ENCODE data around the gene EPS15. TPM values are rescaled to one million over a fixed set of nuclear protein-coding genes. Genes with fewer than 3 reads are reported as not detected.

EPS15 gene
- total and polyA plus RNA-seq, 2 donors from 2014 or later = 17.5 to 91.3 TPM

GRCh38 chr1:51423073-51423821 is 95.8 kb downstream of the EPS15 start:
- H3K27ac ChIP-seq (ENCODE audit: low read depth in 2 of 2, low read length in 2 of 2) = no peak overlapping the region
- no peaks in the 10 kb centered on the region for H3K9me3 ChIP-seq (ENCODE audit: control insufficient read depth in 2 of 3, insufficient read depth in 1 of 3, low read length in 3 of 3)
- H3K9ac ChIP-seq (ENCODE audit: low read length in 3 of 3) = no peak overlapping the region
- no peaks in the 10 kb centered on the region for H3K27me3 ChIP-seq (ENCODE audit: control insufficient read depth, insufficient read depth, low read length)
- peaks cover 0 to 9% (median 0%) of the 10 kb centered on the region in 3 donors for H3K36me3 ChIP-seq (ENCODE audit: control insufficient read depth in 2 of 3, insufficient read depth in 3 of 3, low read length in 3 of 3)
- intact Hi-C loops (cut with DNase I) = no loop called here
- no peaks in the 10 kb centered on the region for H3K4me1 ChIP-seq (ENCODE audit: control insufficient read depth in 2 of 3, insufficient read depth in 2 of 3, low read depth in 1 of 3, low read length in 3 of 3)
- no peak for FAIRE-seq
- peak in 2 of 5 donors; percentile 4 to 32 for DNase-seq
- no peak for TF ChIP-seq CTCF (IDR thresholded peaks at IDR 0.05; ENCODE audit: borderline replicate concordance, extremely low read depth, insufficient read depth)
- H3K4me3 ChIP-seq (ENCODE audit: low read length in 3 of 3) = no peak overlapping the region

GRCh38 chr1:51422367-51423072 is 96.5 kb downstream of the EPS15 start:
- intact Hi-C loops (cut with DNase I) = no loop called here
- Histone ChIP-seq H3K36me3 (ENCODE audit: control insufficient read depth in 2 of 3, insufficient read depth in 3 of 3, low read length in 3 of 3) (peaks cover 0 to 4% (median 0%) of the 10 kb centered on the region in 3 donors), H3K27ac (ENCODE audit: low read depth in 2 of 2, low read length in 2 of 2) (no peak overlapping the region)

GRCh38 chr1:51421964-51422363 is 97.1 kb downstream of the EPS15 start:
- intact Hi-C loops (cut with DNase I) = no loop called here
- DNase-seq (peak in 2 of 5 donors; percentile 82 to 88), FAIRE-seq (peak; percentile 94)

More at GRCh38 chr1:51422367-51423072, 96.5 kb downstream of the EPS15 start:
- Histone ChIP-seq H3K4me3 (ENCODE audit: low read length in 3 of 3) (no peak overlapping the region), H3K9ac (ENCODE audit: low read length in 3 of 3) (no peak overlapping the region), H3K4me1 (ENCODE audit: control insufficient read depth in 2 of 3, insufficient read depth in 2 of 3, low read depth in 1 of 3, low read length in 3 of 3) (no peaks in the 10 kb centered on the region), H3K27me3 (ENCODE audit: control insufficient read depth, insufficient read depth, low read length) (no peaks in the 10 kb centered on the region), H3K9me3 (ENCODE audit: control insufficient read depth in 2 of 3, insufficient read depth in 1 of 3, low read length in 3 of 3) (no peaks in the 10 kb centered on the region)
- no peak for TF ChIP-seq CTCF (IDR thresholded peaks at IDR 0.05; ENCODE audit: borderline replicate concordance, extremely low read depth, insufficient read depth)
- DNase-seq = peak in 2 of 5 donors; percentile 3 to 10
- no peak for FAIRE-seq

More at GRCh38 chr1:51421964-51422363, 97.1 kb downstream of the EPS15 start:
- no peak overlapping the region for H3K27ac ChIP-seq (ENCODE audit: low read depth in 2 of 2, low read length in 2 of 2)
- H3K4me3 ChIP-seq (ENCODE audit: low read length in 3 of 3) = peak overlapping the region in 1 of 3 donors; percentile 30
- H3K4me1 ChIP-seq (ENCODE audit: control insufficient read depth in 2 of 3, insufficient read depth in 2 of 3, low read depth in 1 of 3, low read length in 3 of 3) = no peaks in the 10 kb centered on the region
- no peaks in the 10 kb centered on the region for H3K27me3 ChIP-seq (ENCODE audit: control insufficient read depth, insufficient read depth, low read length)
- no peak for TF ChIP-seq CTCF (IDR thresholded peaks at IDR 0.05; ENCODE audit: borderline replicate concordance, extremely low read depth, insufficient read depth)
- H3K36me3 ChIP-seq (ENCODE audit: control insufficient read depth in 2 of 3, insufficient read depth in 3 of 3, low read length in 3 of 3) = no peaks in the 10 kb centered on the region
- H3K9ac ChIP-seq (ENCODE audit: low read length in 3 of 3) = no peak overlapping the region
- H3K9me3 ChIP-seq (ENCODE audit: control insufficient read depth in 2 of 3, insufficient read depth in 1 of 3, low read length in 3 of 3) = no peaks in the 10 kb centered on the region
